SJCRH30 (cell line): ENCODE results near the gene ZGLP1. TPM values are rescaled to one million over a fixed set of nuclear protein-coding genes. Genes with fewer than 3 reads are reported as not detected.

Source experiments
- DNase-seq, 2 experiments: peaks; one replicate each; pipeline ENCODE4 v3.0.0-alpha.2; 2015 to 2020
- H3K27ac ChIP-seq: fragments of 250-450 bp; sonication (Bioruptor Pico); 2 replicates; pipeline ENCODE4 v1.5.1; 2020; ENCODE audit warnings: mild to moderate bottlenecking, moderate library complexity
- H3K27me3 ChIP-seq: fragments of 250-450 bp; sonication (Bioruptor Pico); 2 replicates; pipeline ENCODE4 v1.5.1; 2020; ENCODE audit warnings: mild to moderate bottlenecking, moderate library complexity
- H3K36me3 ChIP-seq: fragments of 250-450 bp; sonication (Bioruptor Pico); 2 replicates; pipeline ENCODE4 v1.5.1; 2020; ENCODE audit warnings: mild to moderate bottlenecking, moderate library complexity
- H3K4me1 ChIP-seq: fragments of 250-450 bp; sonication (Bioruptor Pico); 2 replicates; pipeline ENCODE4 v1.5.1; 2020; ENCODE audit warnings: mild to moderate bottlenecking, moderate library complexity
- H3K4me3 ChIP-seq: fragments of 250-450 bp; sonication (Bioruptor Pico); 2 replicates; pipeline ENCODE4 v1.5.1; 2020; ENCODE audit warnings: mild to moderate bottlenecking, moderate library complexity
- H3K9me3 ChIP-seq: fragments of 250-450 bp; sonication (Bioruptor Pico); replicated peaks from 2 replicates; pipeline ENCODE4 v1.5.1; 2020; ENCODE audit warnings: mild to moderate bottlenecking, moderate library complexity
- total RNA-seq: library from RNA; depleted of rRNA; stranded (reverse); fragments of >200 nt; shearing (Covaris generic); gene quantifications from 2 replicates; pipeline ENCODE4 v1.2.3, GENCODE V29; 2014

Gene ZGLP1
- total RNA-seq, 1 experiment from 2014 or later = 2.1 TPM

- Histone ChIP-seq H3K4me1 (no peaks in the 10 kb centered on the region), H3K27ac (peak overlapping the region; percentile 95; the same call in 1 of the 2 replicates), H3K4me3 (peak overlapping the region; percentile 96), H3K27me3 (no peaks in the 10 kb centered on the region), H3K36me3 (peaks cover 11% of the 10 kb centered on the region), H3K9me3 (no peaks in the 10 kb centered on the region)
- DNase-seq = peak in 1 of 2 experiments; percentile 11
These were observed 24.4 kb upstream of the ZGLP1 start for GRCh38 chr19:10333758-10334587.

GRCh38 chr19:10332965-10333757 lies 23.5 kb upstream of the ZGLP1 start, which contains the start of gene RAVER1:
Gene RAVER1 (minus strand): TSS chr19:10333529. CDS start chr19:10333507, 22 bp downstream.
- no peaks in the 10 kb centered on the region for H3K9me3 ChIP-seq
- H3K27ac ChIP-seq = peak within 1 kb of the TSS; percentile 95
- H3K4me3 ChIP-seq = peak within 1 kb of the TSS; percentile 96
- H3K36me3 ChIP-seq = peaks cover 19% of the 10 kb centered on the region
- H3K27me3 ChIP-seq = no peaks in the 10 kb centered on the region
- no peaks in the 10 kb centered on the region for H3K4me1 ChIP-seq
- DNase-seq = peak; percentile 98

- H3K9me3 ChIP-seq = no peaks in the 10 kb centered on the region
- H3K4me1 ChIP-seq = no peaks in the 10 kb centered on the region
- peaks cover 27% of the 10 kb centered on the region for H3K36me3 ChIP-seq
- H3K27me3 ChIP-seq = no peaks in the 10 kb centered on the region
- peak overlapping the region; percentile 96 for H3K4me3 ChIP-seq
- DNase-seq = no peak
- peak overlapping the region; percentile 95 for H3K27ac ChIP-seq
These were observed 22.7 kb upstream of the ZGLP1 start for GRCh38 chr19:10332158-10332964.

- H3K9me3 ChIP-seq = no peaks in the 10 kb centered on the region
- no peak overlapping the region for H3K4me3 ChIP-seq
- H3K36me3 ChIP-seq = peaks cover 46% of the 10 kb centered on the region
- H3K27ac ChIP-seq = no peak overlapping the region
- no peaks in the 10 kb centered on the region for H3K4me1 ChIP-seq
- no peak for DNase-seq
- no peaks in the 10 kb centered on the region for H3K27me3 ChIP-seq
These were observed 19.9 kb upstream of the ZGLP1 start for GRCh38 chr19:10329555-10329954.

- no peak for DNase-seq
- H3K4me1 ChIP-seq = no peaks in the 10 kb centered on the region
- peaks cover 52% of the 10 kb centered on the region for H3K36me3 ChIP-seq
- H3K9me3 ChIP-seq = no peaks in the 10 kb centered on the region
- H3K27me3 ChIP-seq = no peaks in the 10 kb centered on the region
- no peak overlapping the region for H3K4me3 ChIP-seq
- no peak overlapping the region for H3K27ac ChIP-seq
These were observed 19.2 kb upstream of the ZGLP1 start for GRCh38 chr19:10328558-10329429.

GRCh38 chr19:10327793-10328192 lies 18.2 kb upstream of the ZGLP1 start:
- Histone ChIP-seq H3K27me3 (no peaks in the 10 kb centered on the region), H3K9me3 (no peaks in the 10 kb centered on the region), H3K36me3 (peaks cover 59% of the 10 kb centered on the region), H3K4me1 (no peaks in the 10 kb centered on the region; the same call in 1 of the 2 replicates), H3K27ac (no peak overlapping the region), H3K4me3 (no peak overlapping the region)
- no peak for DNase-seq

- no peaks in the 10 kb centered on the region for H3K27me3 ChIP-seq
- no peaks in the 10 kb centered on the region; the same call in 1 of the 2 replicates for H3K4me1 ChIP-seq
- H3K4me3 ChIP-seq = no peak overlapping the region
- H3K36me3 ChIP-seq = peaks cover 76% of the 10 kb centered on the region
- no peaks in the 10 kb centered on the region for H3K9me3 ChIP-seq
- no peak for DNase-seq
- H3K27ac ChIP-seq = no peak overlapping the region
These were observed 16.1 kb upstream of the ZGLP1 start for GRCh38 chr19:10325732-10326131.

GRCh38 chr19:10321874-10322835 lies 12.5 kb upstream of the ZGLP1 start:
- Histone ChIP-seq H3K27me3 (no peaks in the 10 kb centered on the region), H3K27ac (peak overlapping the region; percentile 20; the same call in 1 of the 2 replicates), H3K4me3 (no peak overlapping the region), H3K36me3 (peaks cover 64% of the 10 kb centered on the region), H3K4me1 (no peaks in the 10 kb centered on the region; the same call in 1 of the 2 replicates), H3K9me3 (no peaks in the 10 kb centered on the region)
- DNase-seq = no peak

GRCh38 chr19:10321417-10321797 lies 11.8 kb upstream of the ZGLP1 start:
- no peak for DNase-seq
- Histone ChIP-seq H3K4me3 (no peak overlapping the region), H3K4me1 (no peaks in the 10 kb centered on the region; the same call in 1 of the 2 replicates), H3K27me3 (no peaks in the 10 kb centered on the region), H3K36me3 (peaks cover 59% of the 10 kb centered on the region), H3K27ac (no peak overlapping the region), H3K9me3 (no peaks in the 10 kb centered on the region)

- Histone ChIP-seq H3K4me3 (no peak overlapping the region), H3K27ac (no peak overlapping the region), H3K4me1 (no peaks in the 10 kb centered on the region; the same call in 1 of the 2 replicates), H3K9me3 (no peaks in the 10 kb centered on the region), H3K36me3 (peaks cover 55% of the 10 kb centered on the region), H3K27me3 (no peaks in the 10 kb centered on the region)
- no peak for DNase-seq
These were observed 11.2 kb upstream of the ZGLP1 start for GRCh38 chr19:10320602-10321416.

- DNase-seq = no peak
- Histone ChIP-seq H3K4me3 (no peak overlapping the region), H3K27me3 (no peaks in the 10 kb centered on the region), H3K27ac (no peak overlapping the region), H3K36me3 (peaks cover 42% of the 10 kb centered on the region), H3K4me1 (peaks cover 4% of the 10 kb centered on the region; the same call in 1 of the 2 replicates), H3K9me3 (no peaks in the 10 kb centered on the region)
These were observed 9.4 kb upstream of the ZGLP1 start for GRCh38 chr19:10318807-10319682.
